Mucosa of stomach (tissue), 1 donor: ENCODE data around the gene LCN12.

ENCODE experiments used
- H3K27me3 ChIP-seq: one replicate; pipeline ENCODE4 v1.7.0; 2013; ENCODE audit warnings: mild to moderate bottlenecking, low read length; ENCODE audit not compliant: control insufficient read depth, insufficient read depth
- H3K36me3 ChIP-seq: one replicate; pipeline ENCODE4 v1.7.0; 2013; ENCODE audit warnings: low read length; ENCODE audit not compliant: control insufficient read depth, insufficient read depth
- H3K4me1 ChIP-seq: one replicate; pipeline ENCODE4 v1.7.0; 2013; ENCODE audit warnings: mild to moderate bottlenecking, low read length; ENCODE audit not compliant: control insufficient read depth, insufficient read depth
- H3K4me3 ChIP-seq: one replicate; pipeline ENCODE4 v1.7.0; 2013; ENCODE audit warnings: low read length
- H3K9ac ChIP-seq: one replicate; pipeline ENCODE4 v1.7.0; 2013; ENCODE audit warnings: mild to moderate bottlenecking, low read length, moderate library complexity
- H3K9me3 ChIP-seq: one replicate; pipeline ENCODE4 v1.7.0; 2013; ENCODE audit warnings: mild to moderate bottlenecking, low read length, moderate library complexity; ENCODE audit not compliant: control insufficient read depth
- donor health status: Pancreatic carcinoma.

The LCN12 gene

GRCh38 chr9:136985027-136985602 lies 33.0 kb downstream of the LCN12 start:
- Histone ChIP-seq H3K9ac (no peak overlapping the region), H3K4me1 (no peaks in the 10 kb centered on the region), H3K36me3 (no peaks in the 10 kb centered on the region), H3K27me3 (peaks cover 31% of the 10 kb centered on the region), H3K4me3 (no peak overlapping the region), H3K9me3 (no peaks in the 10 kb centered on the region)

- H3K27me3 ChIP-seq = peaks cover 28% of the 10 kb centered on the region
- H3K4me1 ChIP-seq = no peaks in the 10 kb centered on the region
- H3K36me3 ChIP-seq = no peaks in the 10 kb centered on the region
- H3K9ac ChIP-seq = no peak overlapping the region
- H3K9me3 ChIP-seq = no peaks in the 10 kb centered on the region
- no peak overlapping the region for H3K4me3 ChIP-seq
Measured at GRCh38 chr9:136985853-136986252, 33.8 kb downstream of the LCN12 start.

GRCh38 chr9:136988872-136989271 lies 36.8 kb downstream of the LCN12 start:
- H3K4me1 ChIP-seq = peaks cover 12% of the 10 kb centered on the region
- no peaks in the 10 kb centered on the region for H3K9me3 ChIP-seq
- H3K27me3 ChIP-seq = peaks cover 22% of the 10 kb centered on the region
- no peak overlapping the region for H3K4me3 ChIP-seq
- H3K36me3 ChIP-seq = no peaks in the 10 kb centered on the region
- H3K9ac ChIP-seq = no peak overlapping the region

GRCh38 chr9:136990242-136990911 lies 38.3 kb downstream of the LCN12 start:
- H3K9me3 ChIP-seq = no peaks in the 10 kb centered on the region
- peaks cover 7% of the 10 kb centered on the region for H3K27me3 ChIP-seq
- peaks cover 17% of the 10 kb centered on the region for H3K4me1 ChIP-seq
- H3K36me3 ChIP-seq = no peaks in the 10 kb centered on the region
- H3K9ac ChIP-seq = no peak overlapping the region
- H3K4me3 ChIP-seq = no peak overlapping the region

GRCh38 chr9:136991993-136992818 lies 40.1 kb downstream of the LCN12 start, which contains the start of gene PAXX:
TSS of gene PAXX (plus strand) at chr9:136992422. CDS start at chr9:136992444, 22 bp downstream.
- H3K4me1 ChIP-seq = peaks cover 35% of the 10 kb centered on the region
- H3K9me3 ChIP-seq = no peaks in the 10 kb centered on the region
- H3K36me3 ChIP-seq = no peaks in the 10 kb centered on the region
- peaks cover under 1% of the 10 kb centered on the region for H3K27me3 ChIP-seq
- peak within 1 kb of the TSS; percentile 63 for H3K4me3 ChIP-seq
- H3K9ac ChIP-seq = peak within 1 kb of the TSS; percentile 65

- Histone ChIP-seq H3K9me3 (no peaks in the 10 kb centered on the region), H3K4me1 (peaks cover 40% of the 10 kb centered on the region)
Measured at GRCh38 chr9:136992819-136993369, 40.8 kb downstream of the LCN12 start.

GRCh38 chr9:136994180-136994887 lies 42.3 kb downstream of the LCN12 start:
- Histone ChIP-seq H3K9me3 (no peaks in the 10 kb centered on the region), H3K4me3 (no peak overlapping the region), H3K27me3 (peaks cover 4% of the 10 kb centered on the region), H3K4me1 (peaks cover 40% of the 10 kb centered on the region), H3K9ac (no peak overlapping the region), H3K36me3 (no peaks in the 10 kb centered on the region)

More at GRCh38 chr9:136992819-136993369, 40.8 kb downstream of the LCN12 start:
- Histone ChIP-seq H3K9ac (peak overlapping the region; percentile 65), H3K27me3 (peaks cover 4% of the 10 kb centered on the region), H3K4me3 (peak overlapping the region; percentile 63), H3K36me3 (no peaks in the 10 kb centered on the region)

- Histone ChIP-seq H3K4me3 (no peak overlapping the region), H3K27me3 (peaks cover 4% of the 10 kb centered on the region), H3K9me3 (no peaks in the 10 kb centered on the region), H3K4me1 (peaks cover 40% of the 10 kb centered on the region), H3K9ac (no peak overlapping the region), H3K36me3 (no peaks in the 10 kb centered on the region)
Measured at GRCh38 chr9:136994888-136995230, 42.8 kb downstream of the LCN12 start.

GRCh38 chr9:136995362-136995761 lies 43.3 kb downstream of the LCN12 start:
- peaks cover 4% of the 10 kb centered on the region for H3K27me3 ChIP-seq
- no peak overlapping the region for H3K9ac ChIP-seq
- H3K4me1 ChIP-seq = peaks cover 40% of the 10 kb centered on the region
- H3K9me3 ChIP-seq = no peaks in the 10 kb centered on the region
- H3K4me3 ChIP-seq = no peak overlapping the region
- no peaks in the 10 kb centered on the region for H3K36me3 ChIP-seq

GRCh38 chr9:136995772-136996311 lies 43.8 kb downstream of the LCN12 start:
- H3K27me3 ChIP-seq = peaks cover 4% of the 10 kb centered on the region
- H3K4me1 ChIP-seq = peaks cover 40% of the 10 kb centered on the region
- peak overlapping the region; percentile 2 for H3K4me3 ChIP-seq

More at GRCh38 chr9:136995772-136996311, 43.8 kb downstream of the LCN12 start:
- Histone ChIP-seq H3K36me3 (no peaks in the 10 kb centered on the region), H3K9ac (no peak overlapping the region), H3K9me3 (no peaks in the 10 kb centered on the region)
